ENCODE results near the gene GFPT2. TPM values are rescaled to one million over a fixed set of nuclear protein-coding genes. Genes with fewer than 3 reads are reported as not detected.

The GFPT2 gene
- total and polyA plus RNA-seq, 2 of the 8 experiments (the other 6 are each of a cell fraction or from before 2014, with no cell fraction given): 83.7 to 143 TPM

DNA sequence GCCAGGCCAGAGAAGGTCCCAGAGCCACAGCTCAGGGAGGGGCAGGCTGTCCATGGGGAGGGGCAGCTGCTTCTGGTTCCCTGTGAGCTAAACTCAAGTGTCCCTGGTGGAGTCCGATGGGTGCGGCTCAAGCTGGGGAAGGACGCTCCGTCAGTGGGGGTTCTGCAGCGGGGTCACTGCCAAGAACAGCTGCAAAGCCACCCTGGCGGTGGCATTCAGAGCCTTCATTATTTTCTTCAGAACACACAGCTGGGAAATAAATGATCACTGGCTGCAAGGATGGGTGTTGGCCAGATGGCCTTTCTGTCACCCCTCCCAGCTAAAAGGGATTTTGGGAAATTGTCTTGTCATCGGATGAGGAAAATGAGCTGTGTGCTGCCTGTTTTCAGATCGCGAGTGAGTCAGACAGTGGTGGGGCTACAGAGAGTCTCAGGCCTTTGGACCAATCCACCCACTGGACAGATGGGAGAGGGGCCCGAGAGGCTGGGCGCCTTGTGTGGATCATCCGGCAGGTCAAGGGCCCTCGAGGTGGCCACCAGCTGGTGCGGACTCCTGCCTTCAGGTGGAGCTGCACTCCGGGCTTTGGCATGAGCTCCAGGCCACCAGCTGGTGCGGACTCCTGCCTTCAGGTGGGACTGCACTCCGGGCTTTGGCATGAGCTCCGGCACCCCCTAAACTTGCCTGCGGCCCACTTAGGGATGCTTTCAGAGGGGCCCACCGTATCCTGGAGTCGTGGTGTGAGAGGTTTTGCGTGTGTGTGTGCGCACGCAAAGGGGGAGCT is 17.9 kb upstream of the GFPT2 start:
- Histone ChIP-seq H3K9me3 (ENCODE audit: insufficient read depth in 2 of 2, low read depth in 1 of 2, low read length in 1 of 2) (no peaks in the 10 kb centered on the region), H3K4me3 (ENCODE audit: extremely low read depth in 1 of 4, insufficient read depth in 2 of 4, low read depth in 3 of 4, low read length in 4 of 4) (no peak overlapping the region), H3K79me1 (ENCODE audit: low read depth, low read length) (no peaks in the 10 kb centered on the region), H3K27me3 (replicated peaks in 1 of 4; ENCODE audit: control insufficient read depth in 3 of 4, extremely low read depth in 1 of 4, insufficient read depth in 3 of 4, low read length in 3 of 4) (no peaks in the 10 kb centered on the region; a peak in 1 of 7 replicates), H4K20me1 (replicated peaks in 1 of 2; ENCODE audit: control insufficient read depth in 1 of 2, insufficient read depth in 2 of 2, low read length in 2 of 2) (no peaks in the 10 kb centered on the region), H3K4ac (replicated peaks; ENCODE audit: insufficient read length, low read depth, low read length) (no peak overlapping the region), H3K23ac (ENCODE audit: insufficient read length) (no peak overlapping the region), H3K4me2 (ENCODE audit: insufficient read depth in 1 of 2, low read depth in 2 of 2, low read length in 2 of 2) (no peak overlapping the region), H2BK120ac (replicated peaks; ENCODE audit: low read depth, low read length) (no peak overlapping the region), H2AFZ (ENCODE audit: low read length) (no peak overlapping the region), H3K36me3 (ENCODE audit: control insufficient read depth in 2 of 4, insufficient read depth in 4 of 4, low read length in 3 of 4) (no peaks in the 10 kb centered on the region), H3K27ac (ENCODE audit: low read depth, low read length) (no peak overlapping the region), H2BK15ac (ENCODE audit: low read length) (peak overlapping the region; percentile 31; the same call in 1 of the 2 replicates), H3K14ac (ENCODE audit: insufficient read length) (no peak overlapping the region), H3K18ac (ENCODE audit: extremely low read depth, low read length) (no peak overlapping the region), H4K5ac (ENCODE audit: insufficient read length, low read depth, low read length) (no peak overlapping the region), H2AK5ac (ENCODE audit: low read depth, low read length) (no peak overlapping the region), H4K91ac (replicated peaks; ENCODE audit: insufficient read length, low read length) (no peak overlapping the region), H3K56ac (replicated peaks; ENCODE audit: insufficient read length, low read depth, low read length) (no peak overlapping the region), H2BK12ac (ENCODE audit: low read depth, low read length) (0 out of 2 replicates have a peak overlapping the region, but pooled peaks have one; percentile 17), H4K8ac (ENCODE audit: extremely low read depth, insufficient read depth, low read length) (no peak overlapping the region), H3K9ac (replicated peaks in 1 of 4; ENCODE audit: extremely low read depth in 1 of 4, low read depth in 3 of 4, low read length in 3 of 4) (no peak overlapping the region), H2BK20ac (ENCODE audit: low read length) (no peak overlapping the region), H2BK5ac (ENCODE audit: low read depth, low read length) (no peak overlapping the region), H3K23me2 (ENCODE audit: low read depth, low read length) (no peaks in the 10 kb centered on the region), H3K79me2 (ENCODE audit: control insufficient read depth in 1 of 2, insufficient read depth in 2 of 2, low read length in 2 of 2) (no peaks in the 10 kb centered on the region), H3K4me1 (replicated peaks in 1 of 4; ENCODE audit: control insufficient read depth in 3 of 4, insufficient read depth in 4 of 4, low read length in 3 of 4) (no peaks in the 10 kb centered on the region; a peak in 2 of 7 replicates)
- no peak for DNase-seq (ENCODE audit: low read depth in 1 of 2, low spot score in 2 of 2)
- no peak for FAIRE-seq
- CTCF ChIA-PET (ENCODE audit: partially characterized antibody): interaction anchor here (0.7 to 2.3 kb wide), 21 partner anchors 10 to 235 kb away, joined by 3 to 15 read pairs (median 5); no protein-coding TSS in a partner anchor
- 93% methylated on average over 24 of the region's 24 CpGs; no CpG with 5 or more reads in 1 of the 2 experiments for WGBS, 2 experiments (ENCODE audit: extremely low coverage in 1 of 2, insufficient coverage in 1 of 2, insufficient read length in 1 of 2, insufficient replicate concordance in 2 of 2, low coverage in 1 of 2, low lambda C conversion rate in 2 of 2, missing lambda C conversion rate in 1 of 2)
- POLR2A ChIA-PET (ENCODE audit: partially characterized antibody): interaction anchor here (0.7 to 1.4 kb wide), 6 partner anchors 16 to 280 kb away, joined by 3 to 4 read pairs (median 3); no protein-coding TSS in a partner anchor
- TF ChIP-seq, protein P1, sequence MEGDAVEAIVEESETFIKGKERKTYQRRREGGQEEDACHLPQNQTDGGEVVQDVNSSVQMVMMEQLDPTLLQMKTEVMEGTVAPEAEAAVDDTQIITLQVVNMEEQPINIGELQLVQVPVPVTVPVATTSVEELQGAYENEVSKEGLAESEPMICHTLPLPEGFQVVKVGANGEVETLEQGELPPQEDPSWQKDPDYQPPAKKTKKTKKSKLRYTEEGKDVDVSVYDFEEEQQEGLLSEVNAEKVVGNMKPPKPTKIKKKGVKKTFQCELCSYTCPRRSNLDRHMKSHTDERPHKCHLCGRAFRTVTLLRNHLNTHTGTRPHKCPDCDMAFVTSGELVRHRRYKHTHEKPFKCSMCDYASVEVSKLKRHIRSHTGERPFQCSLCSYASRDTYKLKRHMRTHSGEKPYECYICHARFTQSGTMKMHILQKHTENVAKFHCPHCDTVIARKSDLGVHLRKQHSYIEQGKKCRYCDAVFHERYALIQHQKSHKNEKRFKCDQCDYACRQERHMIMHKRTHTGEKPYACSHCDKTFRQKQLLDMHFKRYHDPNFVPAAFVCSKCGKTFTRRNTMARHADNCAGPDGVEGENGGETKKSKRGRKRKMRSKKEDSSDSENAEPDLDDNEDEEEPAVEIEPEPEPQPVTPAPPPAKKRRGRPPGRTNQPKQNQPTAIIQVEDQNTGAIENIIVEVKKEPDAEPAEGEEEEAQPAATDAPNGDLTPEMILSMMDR (IDR thresholded peaks at IDR 0.05; ENCODE audit: control extremely low read depth in 1 of 3, insufficient read depth in 1 of 3, low read depth in 1 of 3, low read length in 3 of 3): peak in 1 of 3 experiments; percentile 32; a peak in 1 of 4 replicates
- TF ChIP-seq RAD21 (IDR thresholded peaks at IDR 0.05 in 1 of 2, conservative IDR thresholded peaks at IDR 0.05 in 1 of 2; ENCODE audit: low read depth in 2 of 2, low read length in 2 of 2) (peak; percentile 25 to 47; a peak in 3 of 4 replicates), SP1 (IDR thresholded peaks at IDR 0.05; ENCODE audit: low read depth, low read length) (peak; percentile 52; the same call in 1 of the 2 replicates)

All from H1 (cell line).